HCT116 (cell line): Measurements from ENCODE around the gene COG6.

Experiments used
- JUND ChIP-seq: IDR thresholded peaks from 2 replicates; pipeline ENCODE4 v1.6.1; 2012
- POLR2AphosphoS5 ChIP-seq: IDR thresholded peaks from 2 replicates; pipeline ENCODE4 v1.6.1; 2011; ENCODE audit warnings: mild to moderate bottlenecking, low read depth, low read length, moderate library complexity
- ZNF274 ChIP-seq: fragments of 200-500 bp; sonication (Bioruptor generic); IDR thresholded peaks from 2 replicates; pipeline ENCODE4 v1.6.1; 2014; ENCODE audit warnings: mild to moderate bottlenecking, low read depth, low read length, inconsistent platforms
- TF ChIP-seq, protein P1 (sequence below), 3 experiments: fragments of 200-600 bp in 1 of 3; sonication (generic) in 1 of 3; IDR thresholded peaks in 2 of 3; conservative IDR thresholded peaks in 1 of 3; 2 replicates each; pipeline ENCODE4 v1.5.1; 2012 to 2017; ENCODE audit warnings: low read depth in 2 of 3, low read length in 2 of 3, antibody characterized with exemption in 1 of 3, borderline replicate concordance in 1 of 3, control low read depth in 1 of 3, mild to moderate bottlenecking in 1 of 3, mixed read lengths in 1 of 3, mixed run types in 1 of 3, moderate library complexity in 1 of 3; ENCODE audit not compliant: insufficient read depth in 1 of 3

DNA sequence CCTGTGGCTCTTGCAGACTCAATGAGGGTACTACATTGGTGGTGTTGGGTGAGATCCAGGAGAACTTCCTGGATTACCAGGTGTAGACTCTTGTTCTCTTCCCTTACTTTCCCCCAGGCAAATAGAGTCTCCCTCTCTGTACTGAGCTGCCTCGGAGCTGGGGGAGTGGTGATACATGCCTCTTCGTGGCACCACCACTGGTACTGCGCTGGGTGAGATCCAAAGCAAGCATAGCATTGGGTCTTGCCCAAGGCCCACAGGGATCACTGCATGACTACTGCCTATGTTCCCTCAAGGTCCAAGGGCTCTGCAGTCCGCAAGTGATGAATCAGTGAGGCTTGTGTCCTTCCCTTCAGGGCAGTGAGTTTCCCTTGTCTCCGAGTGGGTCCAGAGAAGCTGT is 81.6 kb downstream of the COG6 start:
- TF ChIP-seq POLR2AphosphoS5, result no peak
- no peak for TF ChIP-seq JUND
- TF ChIP-seq, protein P1, sequence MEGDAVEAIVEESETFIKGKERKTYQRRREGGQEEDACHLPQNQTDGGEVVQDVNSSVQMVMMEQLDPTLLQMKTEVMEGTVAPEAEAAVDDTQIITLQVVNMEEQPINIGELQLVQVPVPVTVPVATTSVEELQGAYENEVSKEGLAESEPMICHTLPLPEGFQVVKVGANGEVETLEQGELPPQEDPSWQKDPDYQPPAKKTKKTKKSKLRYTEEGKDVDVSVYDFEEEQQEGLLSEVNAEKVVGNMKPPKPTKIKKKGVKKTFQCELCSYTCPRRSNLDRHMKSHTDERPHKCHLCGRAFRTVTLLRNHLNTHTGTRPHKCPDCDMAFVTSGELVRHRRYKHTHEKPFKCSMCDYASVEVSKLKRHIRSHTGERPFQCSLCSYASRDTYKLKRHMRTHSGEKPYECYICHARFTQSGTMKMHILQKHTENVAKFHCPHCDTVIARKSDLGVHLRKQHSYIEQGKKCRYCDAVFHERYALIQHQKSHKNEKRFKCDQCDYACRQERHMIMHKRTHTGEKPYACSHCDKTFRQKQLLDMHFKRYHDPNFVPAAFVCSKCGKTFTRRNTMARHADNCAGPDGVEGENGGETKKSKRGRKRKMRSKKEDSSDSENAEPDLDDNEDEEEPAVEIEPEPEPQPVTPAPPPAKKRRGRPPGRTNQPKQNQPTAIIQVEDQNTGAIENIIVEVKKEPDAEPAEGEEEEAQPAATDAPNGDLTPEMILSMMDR (IDR thresholded peaks at IDR 0.05 in 2 of 3, conservative IDR thresholded peaks at IDR 0.05 in 1 of 3; ENCODE audit: borderline replicate concordance in 1 of 3, insufficient read depth in 1 of 3, low read depth in 2 of 3, low read length in 2 of 3), result no peak
- no peak for TF ChIP-seq ZNF274
